ENCODE data around the gene LRRC19.

The LRRC19 gene

DNA sequence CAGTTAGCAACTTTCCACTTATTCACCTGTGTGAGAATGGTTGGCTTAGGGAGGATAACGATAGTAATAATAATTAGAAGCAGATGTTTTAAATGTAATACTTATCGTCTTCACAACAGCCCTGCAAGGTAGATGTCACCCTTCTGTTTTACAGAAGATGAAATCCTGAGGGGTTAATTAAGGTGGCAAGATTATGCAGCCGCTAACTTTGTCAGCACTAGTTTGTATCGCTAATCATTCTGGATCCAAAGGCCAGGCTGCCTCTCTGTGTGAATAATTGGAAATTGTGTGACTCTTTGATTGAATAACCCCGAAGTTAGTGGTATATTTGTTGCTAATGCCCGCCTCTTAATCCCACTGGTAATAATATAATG lies 48.6 kb downstream of the LRRC19 start:
- in situ Hi-C loops (cut with MboI; ENCODE audit: low sequenced_read_pairs) = no loop called here

DNA sequence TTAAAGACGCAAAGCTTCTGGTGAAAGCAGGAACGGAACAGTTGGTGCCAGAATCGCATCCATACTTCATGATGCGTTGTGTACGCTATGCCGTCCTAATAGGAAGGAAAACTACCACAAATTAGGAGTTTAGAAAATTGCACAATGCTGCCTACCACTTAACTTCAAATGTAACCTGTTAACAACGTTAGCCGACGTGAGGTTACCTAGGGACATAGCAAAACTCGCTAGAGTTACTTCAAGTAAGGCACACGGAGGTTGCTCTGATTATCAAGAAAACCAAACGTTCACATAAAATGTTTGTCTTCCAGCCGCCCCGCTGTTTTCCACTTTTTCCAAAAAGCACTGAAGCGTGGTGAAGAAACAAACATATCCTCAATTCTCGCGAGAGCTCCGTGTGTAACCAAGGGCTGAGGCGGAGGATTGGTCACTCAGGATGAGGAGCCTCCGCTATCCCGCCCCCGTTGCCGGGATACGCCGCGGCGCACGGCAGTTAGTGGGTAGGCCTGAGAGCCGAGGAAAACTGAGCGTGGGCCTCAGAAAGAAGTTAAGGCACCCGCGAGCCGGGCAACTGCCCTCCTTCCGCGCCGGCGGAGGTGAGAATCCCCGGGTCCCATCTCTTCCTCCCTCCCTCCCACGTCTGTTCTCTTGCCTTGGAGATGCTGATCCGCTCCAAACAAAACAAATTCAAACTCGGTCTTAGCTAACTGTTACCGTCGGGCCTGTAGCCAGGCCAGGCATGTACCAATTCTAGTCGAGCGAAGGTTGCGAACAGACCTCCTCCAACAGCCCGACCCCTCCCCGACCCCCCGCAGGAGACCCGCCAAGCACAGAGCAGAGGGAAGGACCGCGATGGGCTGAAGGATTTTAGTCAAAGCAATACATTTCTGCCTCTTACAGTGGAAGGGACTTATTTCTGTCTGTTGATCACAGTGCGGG lies 49.3 kb downstream of the LRRC19 start, which contains the start of gene IFT74:
IFT74 (plus strand) TSS at position 492 of the 939 bp plus-strand sequence. CDS start 5,556 bp downstream, outside the sequence.
- in situ Hi-C loops (cut with MboI; ENCODE audit: low sequenced_read_pairs) = no loop called here

DNA sequence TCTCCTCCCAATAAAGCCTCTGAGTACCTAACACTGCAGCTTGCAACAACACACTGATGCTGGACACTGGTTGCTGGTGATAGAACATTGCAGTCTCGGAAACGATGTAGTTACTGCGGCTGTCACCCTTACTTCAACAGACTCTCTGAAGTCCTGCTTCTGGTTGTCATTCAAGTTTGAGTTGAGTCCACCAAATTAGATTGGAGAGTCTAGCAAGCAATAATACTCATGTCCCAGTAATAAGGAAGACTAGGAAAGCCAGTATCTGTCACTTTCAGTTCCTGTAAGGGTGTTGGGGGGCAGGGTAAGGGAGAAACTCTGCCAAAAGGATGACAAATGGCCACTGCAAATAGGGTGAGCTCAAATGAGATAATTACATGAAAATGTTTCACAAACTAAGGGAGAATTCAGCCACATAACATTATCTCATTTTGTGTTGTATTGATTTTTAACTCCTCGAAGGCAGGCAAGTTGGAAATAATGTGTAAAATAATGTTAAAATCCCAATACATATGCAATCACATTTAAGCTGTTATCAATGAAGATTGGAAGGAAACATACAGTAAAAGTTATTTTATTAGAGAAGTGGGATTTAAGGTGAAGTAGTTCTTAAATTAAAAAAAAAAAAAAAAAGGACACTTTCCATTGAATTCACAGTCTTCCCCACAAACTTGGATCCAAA lies 50.1 kb downstream of the LRRC19 start:
- in situ Hi-C loops (cut with MboI; ENCODE audit: low sequenced_read_pairs) = no loop called here

DNA sequence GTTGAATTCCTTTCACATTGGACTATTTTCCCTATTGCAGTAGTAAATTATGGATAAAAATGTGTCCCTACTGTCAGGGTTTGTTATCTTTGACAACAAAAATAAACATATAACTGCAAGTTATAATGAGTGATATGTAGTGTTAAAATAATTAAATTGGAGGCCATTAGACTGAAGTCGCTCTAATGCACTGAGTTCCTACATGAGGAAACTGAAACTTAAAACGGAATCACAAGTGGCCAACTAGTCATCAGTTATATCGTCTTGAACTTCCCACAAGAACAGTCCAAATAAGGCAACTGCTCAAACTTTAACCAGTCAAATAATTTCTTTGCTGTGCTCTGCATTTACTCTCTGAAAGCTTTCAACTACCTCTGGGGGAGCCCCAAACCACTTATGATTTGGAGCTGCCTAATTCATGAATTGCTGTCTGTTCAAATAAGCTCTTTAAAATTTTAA lies 51.4 kb downstream of the LRRC19 start:
- in situ Hi-C loops (cut with MboI; ENCODE audit: low sequenced_read_pairs) = no loop called here

DNA sequence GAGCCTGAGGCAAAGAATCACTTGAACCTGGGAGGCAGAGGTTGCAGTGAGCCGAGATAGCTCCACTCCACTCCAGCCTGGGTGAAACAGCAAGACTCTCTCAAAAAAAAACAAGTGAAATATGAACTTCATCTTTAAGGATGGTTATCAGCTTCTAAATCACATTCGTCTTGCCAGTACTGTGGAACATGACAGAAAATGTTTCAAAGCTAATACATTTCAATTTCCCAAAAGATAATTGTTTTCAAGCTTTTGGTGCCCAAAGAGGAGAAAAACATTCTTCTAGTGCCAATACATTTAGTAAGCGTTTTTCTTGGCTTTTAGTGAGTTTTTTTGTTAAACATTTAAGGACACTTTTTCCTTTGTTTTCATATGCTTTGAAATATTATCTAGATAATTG lies 53.7 kb downstream of the LRRC19 start:
- in situ Hi-C loops (cut with MboI; ENCODE audit: low sequenced_read_pairs) = no loop called here

DNA sequence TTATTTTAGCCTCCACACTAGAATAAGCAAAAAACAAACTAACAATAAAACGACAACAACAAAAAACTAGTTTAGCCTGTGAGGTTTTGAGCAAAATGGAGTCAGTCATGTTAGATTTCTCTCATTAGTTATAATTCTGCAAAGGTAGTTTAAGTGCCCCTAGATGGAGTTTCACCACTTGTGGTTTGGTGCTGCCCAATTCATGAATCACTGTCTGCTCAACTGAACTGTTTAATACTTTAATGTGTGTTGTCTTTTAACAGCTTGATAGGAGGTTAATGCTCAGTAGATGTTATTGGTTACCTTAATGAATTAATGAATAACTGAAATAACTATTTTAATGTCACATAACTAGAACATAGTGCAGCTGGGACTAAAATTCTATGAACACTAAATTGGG lies 55.0 kb downstream of the LRRC19 start:
- in situ Hi-C loops (cut with MboI; ENCODE audit: low sequenced_read_pairs) = no loop called here

DNA sequence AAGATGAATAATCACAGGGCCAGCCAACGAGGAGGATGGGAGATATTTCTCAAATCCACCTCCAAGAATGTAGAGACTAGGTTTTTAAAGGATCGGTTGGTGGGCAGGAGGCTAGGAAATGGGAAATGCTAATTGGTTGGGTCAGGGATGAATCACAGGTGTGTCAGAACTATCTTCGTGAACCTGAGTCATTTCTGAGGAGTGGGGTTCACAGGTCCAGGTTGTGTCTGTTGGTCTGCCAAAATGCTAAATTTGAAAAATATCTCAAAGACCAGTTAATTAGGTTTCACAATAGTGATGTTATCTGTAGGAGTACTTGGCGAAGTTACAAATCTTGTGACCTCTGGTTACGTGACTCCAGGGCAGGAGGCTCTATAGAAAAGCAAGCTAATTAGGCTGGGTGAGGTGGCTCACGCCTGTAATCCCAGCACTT lies 55.8 kb downstream of the LRRC19 start:
- in situ Hi-C loops (cut with MboI; ENCODE audit: low sequenced_read_pairs) = no loop called here

DNA sequence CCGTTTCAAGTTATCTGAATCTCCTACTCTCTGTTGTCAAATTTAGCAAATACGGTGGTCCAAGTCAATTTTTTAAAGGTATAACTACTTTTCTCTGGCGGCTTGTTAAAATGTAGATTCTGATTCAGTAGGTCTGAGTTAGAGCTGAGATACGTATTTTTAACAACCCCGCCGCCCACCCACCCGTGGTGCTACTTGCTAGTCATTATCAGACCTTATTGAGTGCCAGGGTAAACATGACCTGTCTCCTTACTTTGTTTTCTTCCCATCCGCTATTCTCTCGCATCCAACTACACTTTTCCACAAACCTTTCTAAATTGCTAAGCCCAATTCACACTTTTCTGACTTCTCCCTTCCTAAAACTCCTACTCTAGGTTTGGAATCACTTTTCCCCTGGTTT lies 57.7 kb downstream of the LRRC19 start:
- in situ Hi-C loops (cut with MboI; ENCODE audit: low sequenced_read_pairs) = no loop called here

DNA sequence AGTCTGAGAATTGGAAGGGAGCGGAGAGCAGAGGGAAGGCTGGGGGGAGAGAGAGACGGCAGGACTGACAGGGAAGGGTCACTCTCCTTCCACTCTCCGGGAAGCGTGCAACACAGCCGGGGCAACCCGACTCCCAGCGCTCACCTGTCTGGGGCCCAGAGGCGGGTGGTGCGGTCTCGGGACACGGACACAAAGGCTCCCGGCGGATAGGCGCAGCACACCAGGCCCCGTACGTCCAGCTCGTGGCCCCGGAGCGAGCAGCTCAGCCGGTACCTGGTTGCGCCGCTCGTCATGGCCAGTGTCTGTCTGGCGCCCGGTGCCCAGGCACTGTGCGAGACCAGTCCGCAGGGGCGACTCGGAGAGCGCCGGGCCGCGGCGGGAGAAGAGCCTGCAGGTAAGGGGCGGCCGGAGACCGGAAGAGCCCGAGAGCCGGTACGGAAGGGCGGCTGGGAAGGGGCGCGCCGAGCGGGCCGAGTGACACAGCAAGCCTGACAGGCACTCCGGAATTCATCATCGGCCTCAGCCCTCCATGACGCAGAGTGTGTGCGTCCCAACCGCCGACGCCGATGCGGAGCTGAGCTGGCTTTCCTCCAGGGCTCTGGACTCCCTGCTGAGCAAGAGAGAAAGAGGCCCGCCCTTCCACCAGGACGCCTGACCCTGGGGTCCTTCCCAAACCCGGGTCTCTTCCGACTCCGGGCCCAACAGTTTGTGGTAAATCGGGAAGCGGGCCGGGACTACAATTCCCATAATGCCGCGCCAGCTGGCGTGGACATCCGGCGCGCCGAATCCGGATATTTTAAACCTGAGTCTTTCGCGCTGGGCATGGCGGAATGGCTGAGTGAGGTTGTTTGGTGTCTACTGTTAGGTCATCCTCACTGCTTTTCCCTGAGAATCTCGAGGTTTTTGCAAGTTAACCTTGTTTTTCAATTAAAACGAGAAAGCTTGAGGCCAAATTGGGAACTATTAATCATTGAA lies 58.4 kb downstream of the LRRC19 start, which contains the start of gene PLAA:
PLAA (minus strand) TSS at position 490 of the 975 bp plus-strand sequence; CDS start at position 293, 197 bp downstream.
- in situ Hi-C loops (cut with MboI; ENCODE audit: low sequenced_read_pairs) = no loop called here

DNA sequence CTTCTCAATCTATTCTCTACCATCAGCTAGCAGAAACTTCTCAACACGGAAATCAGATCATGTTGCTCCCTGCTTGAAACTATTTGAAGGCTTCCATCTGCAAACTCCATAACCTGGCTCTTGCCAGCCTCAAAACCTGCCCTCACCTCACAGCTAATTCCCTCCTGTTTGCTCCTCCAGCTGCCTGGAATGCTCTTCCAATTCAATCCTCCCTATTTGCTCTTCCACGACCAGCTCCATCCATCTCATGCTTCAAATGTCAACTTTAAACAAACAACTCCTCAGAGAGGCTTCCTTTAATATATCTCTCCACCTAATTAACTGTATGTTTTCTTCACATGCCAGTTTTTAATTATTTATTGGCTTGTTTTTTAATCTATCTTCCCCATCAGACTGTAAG lies 59.9 kb downstream of the LRRC19 start:
- in situ Hi-C loops (cut with MboI; ENCODE audit: low sequenced_read_pairs) = no loop called here
